NB4 (cell line): Measurements from ENCODE around the gene OR51B5.
"Not testable (repeated sequence)": the region's sequence is repeated elsewhere in the genome, so short reads cannot be mapped to it uniquely, and the experiment has no call there.

Experiments
- CTCF ChIP-seq: IDR thresholded peaks from one replicate; pipeline ENCODE4 v1.5.1; 2012; ENCODE audit warnings: low read depth, low read length
- POLR2A ChIP-seq: IDR thresholded peaks from 2 replicates; pipeline ENCODE4 v1.6.1; 2011; ENCODE audit warnings: mild to moderate bottlenecking; ENCODE audit not compliant: insufficient read length; ENCODE audit errors: extremely low read depth

GRCh38 chr11:5366365-5366764, 23.0 kb upstream of the OR51B5 start:
- TF ChIP-seq POLR2A, CTCF: not testable (repeated sequence)
